Dermis microvascular lymphatic vessel endothelial cell (primary cell): ENCODE results near the gene EPB41L2. TPM values are rescaled to one million over a fixed set of nuclear protein-coding genes. Genes with fewer than 3 reads are reported as not detected.
A peak's percentile ranks its signal among the peaks of the same experiment; 100 is the strongest.
"Not testable (repeated sequence)": the region's sequence is repeated elsewhere in the genome, so short reads cannot be mapped to it uniquely, and the experiment has no call there.

Source experiments
- DNase-seq, 2 donors: peaks; one replicate each; pipeline versions ENCODE4 v3.0.0 to v3.0.0-alpha.2; 2010; ENCODE audit warnings: low read depth in 2 of 2
- total RNA-seq: library from RNA; depleted of rRNA; stranded (reverse); fragments of >200 nt; gene quantifications from 2 replicates; pipeline ENCODE4 v1.2.1, GENCODE V29; 2014

Gene EPB41L2
- total RNA-seq, 1 donor from 2014 or later, result 78.8 TPM

GRCh38 chr6:130915606-130916005, 147.4 kb downstream of the EPB41L2 start:
- not testable (repeated sequence) for DNase-seq

- DNase-seq, result no peak
Measured at GRCh38 chr6:130913120-130913519, 149.9 kb downstream of the EPB41L2 start.

- DNase-seq, result no peak
Measured at GRCh38 chr6:130912434-130912833, 150.6 kb downstream of the EPB41L2 start.

- DNase-seq, result no peak
Measured at GRCh38 chr6:130908958-130909357, 154.1 kb downstream of the EPB41L2 start.

GRCh38 chr6:130908188-130908587, 154.9 kb downstream of the EPB41L2 start:
- DNase-seq, result no peak

- DNase-seq, result no peak
Measured at GRCh38 chr6:130907687-130908086, 155.4 kb downstream of the EPB41L2 start.

GRCh38 chr6:130906736-130907381, 156.2 kb downstream of the EPB41L2 start:
- DNase-seq, result no peak

- DNase-seq, result no peak
Measured at GRCh38 chr6:130903602-130904001, 159.4 kb downstream of the EPB41L2 start.

GRCh38 chr6:130903007-130903406, 160.0 kb downstream of the EPB41L2 start:
- DNase-seq, result no peak

- peak in 1 of 2 donors; percentile 12 for DNase-seq
Measured at GRCh38 chr6:130900913-130901312, 162.1 kb downstream of the EPB41L2 start.

- DNase-seq, result no peak
Measured at GRCh38 chr6:130896249-130896648, 166.8 kb downstream of the EPB41L2 start.

GRCh38 chr6:130895516-130895915, 167.5 kb downstream of the EPB41L2 start:
- DNase-seq, result no peak

GRCh38 chr6:130893766-130894165, 169.3 kb downstream of the EPB41L2 start:
- DNase-seq, result no peak

GRCh38 chr6:130893277-130893676, 169.8 kb downstream of the EPB41L2 start:
- DNase-seq, result no peak

- DNase-seq, result no peak
Measured at GRCh38 chr6:130890521-130890971, 172.5 kb downstream of the EPB41L2 start.

- DNase-seq, result no peak
Measured at GRCh38 chr6:130889423-130889822, 173.6 kb downstream of the EPB41L2 start.

GRCh38 chr6:130888246-130888645, 174.8 kb downstream of the EPB41L2 start:
- no peak for DNase-seq

GRCh38 chr6:130886966-130887365, 176.1 kb downstream of the EPB41L2 start:
- DNase-seq, result no peak

GRCh38 chr6:130885392-130886192, 177.5 kb downstream of the EPB41L2 start:
- DNase-seq, result peak; percentile 82 to 83

- DNase-seq, result no peak
Measured at GRCh38 chr6:130882370-130882769, 180.7 kb downstream of the EPB41L2 start.

GRCh38 chr6:130879826-130880225, 183.2 kb downstream of the EPB41L2 start:
- no peak for DNase-seq

- DNase-seq, result no peak
Measured at GRCh38 chr6:130873746-130874145, 189.3 kb downstream of the EPB41L2 start.
